HUES6 (cell line): ENCODE measurements around the gene ILF3.

Source experiments
- H3K27ac ChIP-seq: 2 replicates; pipeline ENCODE4 v1.7.0; 2013; ENCODE audit warnings: low read depth, mild to moderate bottlenecking, low read length, inconsistent platforms
- H3K27me3 ChIP-seq: 2 replicates; pipeline ENCODE4 v1.6.1; 2013; ENCODE audit warnings: low read length; ENCODE audit not compliant: control insufficient read depth, insufficient read depth
- H3K36me3 ChIP-seq: 2 replicates; pipeline ENCODE4 v1.6.1; 2013; ENCODE audit warnings: low read length; ENCODE audit not compliant: control insufficient read depth, insufficient read depth
- H3K4me1 ChIP-seq: 2 replicates; pipeline ENCODE4 v1.6.1; 2013; ENCODE audit warnings: low read length; ENCODE audit not compliant: control insufficient read depth, insufficient read depth
- H3K4me3 ChIP-seq: 2 replicates; pipeline ENCODE4 v1.5.1; 2013; ENCODE audit warnings: low read depth, low read length
- H3K9ac ChIP-seq: one replicate; pipeline ENCODE4 v1.6.1; 2013; ENCODE audit warnings: mild to moderate bottlenecking, low read length
- H3K9me3 ChIP-seq: 2 replicates; pipeline ENCODE4 v1.6.1; 2013; ENCODE audit warnings: low read depth, low read length; ENCODE audit not compliant: control insufficient read depth, insufficient read depth

The ILF3 gene

DNA sequence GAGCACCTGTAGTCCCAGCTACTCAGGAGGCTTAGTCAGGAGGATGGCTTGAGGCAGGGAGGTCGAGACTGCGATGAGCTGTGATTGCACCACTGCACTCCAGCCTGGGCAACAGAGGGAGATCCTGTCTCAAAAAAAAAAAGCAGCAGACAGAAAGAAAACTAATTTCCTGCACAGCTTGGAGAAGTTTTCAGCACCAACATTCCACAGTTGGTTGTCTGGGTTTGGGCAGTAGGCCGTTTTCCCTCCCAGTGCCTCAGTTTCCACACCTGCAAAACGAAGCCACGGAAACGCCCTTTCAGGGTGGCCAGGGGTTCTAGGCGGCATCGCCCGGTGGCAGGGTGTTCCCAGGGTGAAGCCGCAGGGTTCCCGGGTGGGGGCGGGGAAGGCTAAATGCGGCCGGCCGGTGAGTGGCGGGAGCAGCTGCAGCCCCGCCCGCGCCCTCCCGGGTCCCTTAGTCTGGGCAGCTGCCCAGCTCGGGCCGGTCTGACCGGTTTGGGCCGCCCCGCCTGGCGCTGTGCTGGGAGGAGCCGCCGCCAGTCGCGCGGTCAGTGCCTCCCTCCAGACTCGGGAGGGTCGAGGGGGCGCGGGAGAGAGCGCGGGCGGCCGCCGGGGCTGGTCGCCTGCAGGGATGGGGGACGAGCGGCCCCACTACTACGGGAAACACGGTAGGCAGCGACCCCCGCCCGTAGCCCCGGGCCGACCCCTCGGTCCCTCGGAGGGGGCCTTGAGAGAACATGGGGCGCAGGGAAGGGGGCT is 29.0 kb upstream of the ILF3 start, which contains the start of gene SLC44A2:
SLC44A2 (plus strand) TSS at position 551 of the 759 bp plus-strand sequence; CDS start at position 632, 81 bp downstream.
- Histone ChIP-seq H3K36me3 (peaks cover 19% of the 10 kb centered on the region), H3K27me3 (no peaks in the 10 kb centered on the region), H3K4me3 (peak within 1 kb of the TSS; percentile 77), H3K9me3 (no peaks in the 10 kb centered on the region), H3K27ac (peak within 1 kb of the TSS; percentile 68), H3K9ac (peak within 1 kb of the TSS; percentile 66), H3K4me1 (peaks cover 9% of the 10 kb centered on the region)

GRCh38 chr19:10625762-10626138 is 28.4 kb upstream of the ILF3 start:
- no peaks in the 10 kb centered on the region for H3K9me3 ChIP-seq
- H3K27ac ChIP-seq, result peak overlapping the region; percentile 68; the same call in 1 of the 2 replicates
- H3K4me3 ChIP-seq, result peak overlapping the region; percentile 77
- peaks cover 9% of the 10 kb centered on the region for H3K4me1 ChIP-seq
- H3K36me3 ChIP-seq, result peaks cover 21% of the 10 kb centered on the region
- H3K9ac ChIP-seq, result peak overlapping the region; percentile 64
- H3K27me3 ChIP-seq, result no peaks in the 10 kb centered on the region

DNA sequence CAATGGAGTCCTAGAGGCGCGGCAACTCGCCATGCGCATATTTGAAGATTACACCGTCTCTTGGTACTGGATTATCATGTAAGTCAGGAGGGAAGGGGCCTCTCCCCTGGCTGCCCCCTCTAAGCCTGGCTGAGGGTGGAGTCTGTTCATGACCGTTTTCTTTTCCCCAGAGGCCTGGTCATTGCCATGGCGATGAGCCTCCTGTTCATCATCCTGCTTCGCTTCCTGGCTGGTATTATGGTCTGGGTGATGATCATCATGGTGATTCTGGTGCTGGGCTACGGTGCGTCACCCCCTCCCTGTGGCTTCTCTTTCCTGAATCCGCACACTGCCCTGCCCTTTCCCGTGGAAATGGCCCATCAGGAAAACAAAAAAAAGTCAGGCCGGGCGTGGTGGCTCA is 22.3 kb upstream of the ILF3 start:
- Histone ChIP-seq H3K4me3 (no peak overlapping the region), H3K9ac (no peak overlapping the region), H3K4me1 (no peaks in the 10 kb centered on the region), H3K9me3 (no peaks in the 10 kb centered on the region), H3K27me3 (no peaks in the 10 kb centered on the region), H3K27ac (no peak overlapping the region), H3K36me3 (peaks cover 70% of the 10 kb centered on the region)

- no peak overlapping the region for H3K27ac ChIP-seq
- no peaks in the 10 kb centered on the region for H3K27me3 ChIP-seq
- peaks cover 74% of the 10 kb centered on the region for H3K36me3 ChIP-seq
- H3K4me1 ChIP-seq, result no peaks in the 10 kb centered on the region
- no peak overlapping the region for H3K4me3 ChIP-seq
- H3K9me3 ChIP-seq, result no peaks in the 10 kb centered on the region
- H3K9ac ChIP-seq, result no peak overlapping the region
Measured at GRCh38 chr19:10634430-10634829, 19.7 kb upstream of the ILF3 start.

- Histone ChIP-seq H3K4me1 (no peaks in the 10 kb centered on the region), H3K27me3 (no peaks in the 10 kb centered on the region)
Measured at GRCh38 chr19:10634963-10635362, 19.2 kb upstream of the ILF3 start.

DNA sequence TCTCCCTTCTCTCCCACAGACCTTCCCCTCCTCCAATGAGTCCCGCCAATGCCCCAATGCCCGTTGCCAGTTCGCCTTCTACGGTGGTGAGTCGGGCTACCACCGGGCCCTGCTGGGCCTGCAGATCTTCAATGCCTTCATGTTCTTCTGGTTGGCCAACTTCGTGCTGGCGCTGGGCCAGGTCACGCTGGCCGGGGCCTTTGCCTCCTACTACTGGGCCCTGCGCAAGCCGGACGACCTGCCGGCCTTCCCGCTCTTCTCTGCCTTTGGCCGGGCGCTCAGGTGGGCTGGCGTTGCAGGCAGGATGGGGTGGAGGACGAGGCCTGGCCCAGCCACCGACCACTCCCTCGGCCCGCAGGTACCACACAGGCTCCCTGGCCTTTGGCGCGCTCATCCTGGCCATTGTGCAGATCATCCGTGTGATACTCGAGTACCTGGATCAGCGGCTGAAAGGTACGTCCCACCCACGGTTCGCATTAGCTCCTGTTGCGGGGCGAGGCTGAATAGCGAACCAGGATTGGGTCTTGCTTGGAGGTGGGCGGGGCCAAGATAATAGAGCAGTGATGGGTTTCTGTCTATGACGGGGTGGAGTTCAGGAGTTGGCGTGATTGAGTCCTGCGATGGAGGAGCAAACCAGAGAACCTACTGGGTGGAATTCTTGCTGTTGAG is 17.7 kb upstream of the ILF3 start:
- no peaks in the 10 kb centered on the region for H3K27me3 ChIP-seq
- H3K9ac ChIP-seq, result no peak overlapping the region
- H3K4me3 ChIP-seq, result no peak overlapping the region
- no peak overlapping the region for H3K27ac ChIP-seq
- H3K9me3 ChIP-seq, result no peaks in the 10 kb centered on the region
- H3K36me3 ChIP-seq, result peaks cover 79% of the 10 kb centered on the region
- no peaks in the 10 kb centered on the region for H3K4me1 ChIP-seq

More at GRCh38 chr19:10634963-10635362, 19.2 kb upstream of the ILF3 start:
- Histone ChIP-seq H3K36me3 (peaks cover 77% of the 10 kb centered on the region), H3K9ac (no peak overlapping the region), H3K9me3 (no peaks in the 10 kb centered on the region), H3K27ac (no peak overlapping the region), H3K4me3 (no peak overlapping the region)

DNA sequence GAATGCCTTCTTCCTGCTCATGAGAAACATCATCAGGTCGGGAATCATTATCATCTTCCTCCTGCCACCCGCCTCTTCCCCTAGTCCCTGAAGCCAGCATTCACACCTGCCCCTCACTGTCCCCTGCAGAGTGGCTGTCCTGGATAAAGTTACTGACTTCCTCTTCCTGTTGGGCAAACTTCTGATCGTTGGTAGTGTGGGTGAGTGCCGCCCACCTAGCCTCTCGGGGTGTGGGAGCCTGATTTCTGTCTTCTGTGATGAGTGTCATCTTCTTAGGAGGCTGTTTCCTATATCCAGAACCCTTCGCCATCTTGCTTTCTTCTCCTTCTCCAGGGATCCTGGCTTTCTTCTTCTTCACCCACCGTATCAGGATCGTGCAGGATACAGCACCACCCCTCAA is 16.3 kb upstream of the ILF3 start:
- Histone ChIP-seq H3K9ac (no peak overlapping the region), H3K4me3 (no peak overlapping the region), H3K27ac (no peak overlapping the region), H3K4me1 (peaks cover 9% of the 10 kb centered on the region; the same call in 1 of the 2 replicates), H3K27me3 (no peaks in the 10 kb centered on the region), H3K9me3 (no peaks in the 10 kb centered on the region), H3K36me3 (peaks cover 83% of the 10 kb centered on the region)

GRCh38 chr19:10639836-10640235 is 14.3 kb upstream of the ILF3 start:
- no peak overlapping the region for H3K9ac ChIP-seq
- H3K27ac ChIP-seq, result no peak overlapping the region
- H3K27me3 ChIP-seq, result no peaks in the 10 kb centered on the region
- no peaks in the 10 kb centered on the region for H3K9me3 ChIP-seq
- no peak overlapping the region for H3K4me3 ChIP-seq
- peaks cover 26% of the 10 kb centered on the region for H3K4me1 ChIP-seq
- H3K36me3 ChIP-seq, result peaks cover 78% of the 10 kb centered on the region

- Histone ChIP-seq H3K9me3 (no peaks in the 10 kb centered on the region), H3K4me3 (no peak overlapping the region), H3K27me3 (no peaks in the 10 kb centered on the region), H3K4me1 (peaks cover 26% of the 10 kb centered on the region), H3K9ac (no peak overlapping the region), H3K27ac (no peak overlapping the region), H3K36me3 (peaks cover 73% of the 10 kb centered on the region)
Measured at GRCh38 chr19:10640361-10640760, 13.8 kb upstream of the ILF3 start.

DNA sequence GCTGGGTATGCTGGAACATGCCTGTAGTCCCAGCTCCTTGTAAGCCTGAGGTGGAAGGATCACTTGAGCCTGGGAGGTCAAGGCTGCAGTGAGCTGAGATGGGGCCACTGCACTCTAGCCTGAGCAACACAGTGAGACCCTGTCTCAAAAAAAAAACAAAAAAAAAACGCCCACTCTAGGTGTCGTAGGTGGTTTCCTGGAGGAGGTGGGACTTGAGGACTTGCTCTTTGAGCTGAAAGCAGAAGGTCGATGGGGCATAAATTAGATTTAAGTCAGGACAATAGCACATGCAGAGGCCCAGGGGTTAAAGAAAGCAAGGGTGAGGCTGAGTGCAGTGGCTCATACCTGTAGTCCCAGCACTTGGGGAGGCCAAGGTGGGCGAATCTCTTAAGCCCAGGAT is 12.9 kb upstream of the ILF3 start:
- no peaks in the 10 kb centered on the region for H3K9me3 ChIP-seq
- H3K27me3 ChIP-seq, result no peaks in the 10 kb centered on the region
- H3K9ac ChIP-seq, result no peak overlapping the region
- peaks cover 65% of the 10 kb centered on the region for H3K36me3 ChIP-seq
- no peak overlapping the region for H3K27ac ChIP-seq
- H3K4me3 ChIP-seq, result no peak overlapping the region
- H3K4me1 ChIP-seq, result peaks cover 26% of the 10 kb centered on the region

DNA sequence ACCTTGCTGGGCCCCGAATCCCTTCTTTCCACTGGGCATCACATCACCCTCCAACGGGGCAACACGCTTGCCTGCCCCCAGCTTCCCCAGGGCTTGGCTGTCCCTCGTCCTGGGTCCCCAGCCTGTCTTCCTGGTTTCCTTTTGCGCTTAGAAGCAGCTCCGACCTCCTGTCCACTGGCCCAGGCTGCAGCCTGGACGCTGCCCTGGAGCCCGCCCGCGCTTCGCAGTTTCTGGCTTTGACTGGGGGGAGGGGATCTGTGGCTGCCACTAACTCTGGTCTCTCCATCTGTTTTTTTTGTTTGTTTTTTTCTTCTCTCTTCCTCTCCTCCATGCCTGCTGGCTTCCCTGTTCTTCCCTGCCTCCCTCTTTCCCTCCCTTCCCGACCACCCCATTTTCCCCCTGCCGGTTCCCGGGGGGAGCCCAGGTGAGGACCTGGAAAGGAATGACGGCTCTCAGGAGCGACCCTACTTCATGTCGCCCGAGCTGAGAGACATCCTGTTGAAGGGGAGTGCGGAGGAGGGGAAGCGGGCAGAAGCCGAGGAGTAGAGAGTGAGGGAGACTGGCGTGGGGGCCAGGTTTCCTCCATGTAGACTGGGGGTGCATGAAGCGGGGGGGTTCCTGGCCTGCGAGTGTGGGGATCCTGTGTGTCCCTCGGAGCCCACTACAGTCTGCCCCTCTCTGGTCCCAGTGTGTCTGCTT is 11.5 kb upstream of the ILF3 start:
- H3K4me3 ChIP-seq, result no peak overlapping the region
- H3K9me3 ChIP-seq, result no peaks in the 10 kb centered on the region
- peaks cover 51% of the 10 kb centered on the region for H3K36me3 ChIP-seq
- H3K27me3 ChIP-seq, result no peaks in the 10 kb centered on the region
- H3K27ac ChIP-seq, result 0 out of 2 replicates have a peak overlapping the region, but pooled peaks have one; percentile 30
- H3K9ac ChIP-seq, result peak overlapping the region; percentile 37
- peaks cover 26% of the 10 kb centered on the region for H3K4me1 ChIP-seq
